Upper lobe of left lung (tissue), 6 donors: Measurements from ENCODE around the gene SCARB1. TPM values are rescaled to one million over a fixed set of nuclear protein-coding genes. Genes with fewer than 3 reads are reported as not detected.

Experiments used
- ATAC-seq, 2 donors: fragments of 200-7000 bp; cut with Tn5 transposase; one replicate each; pipeline ENCODE4 v1.9.1; 2022; ENCODE audit warnings: mild to moderate bottlenecking in 2 of 2, moderate library complexity in 2 of 2; ENCODE audit not compliant: low FRiP score in 2 of 2
- DNase-seq, 2 donors: peaks; one replicate each; pipeline ENCODE4 v3.0.0-alpha.2; 2019 to 2020
- H3K27ac ChIP-seq, 4 donors: fragments of 200-600 bp; sonication (generic); one replicate each; pipeline ENCODE4 v1.5.1; 2016 to 2019
- H3K27me3 ChIP-seq, 4 donors: fragments of 200-600 bp; sonication (generic); one replicate each; pipeline ENCODE4 v1.5.1; 2017 to 2019
- H3K36me3 ChIP-seq, 4 donors: fragments of 200-600 bp; sonication (generic); one replicate each; pipeline ENCODE4 v1.5.1; 2016 to 2019
- H3K4me1 ChIP-seq, 4 donors: fragments of 200-600 bp; sonication (generic); one replicate each; pipeline ENCODE4 v1.5.1; 2018 to 2019
- H3K4me3 ChIP-seq, 4 donors: fragments of 200-600 bp; sonication (generic); one replicate each; pipeline ENCODE4 v1.5.1; 2017 to 2019; ENCODE audit warnings: mild to moderate bottlenecking in 2 of 4, moderate library complexity in 1 of 4
- H3K9me3 ChIP-seq, 4 donors: fragments of 200-600 bp; sonication (generic); one replicate each; pipeline ENCODE4 v1.5.1; 2018 to 2019
- CTCF ChIP-seq, 6 experiments: fragments of 450-650 bp in 4 of 6; fragments of 200-600 bp in 2 of 6; sonication (generic) in 2 of 6; IDR thresholded peaks; one replicate each; pipeline ENCODE4 v1.5.1; 2016 to 2019; ENCODE audit warnings: antibody characterized with exemption in 6 of 6
- EP300 ChIP-seq, 4 donors: sonication (generic); formaldehyde crosslinking; IDR thresholded peaks; one replicate each; pipeline ENCODE4 v1.5.1; 2017; ENCODE audit warnings: antibody characterized with exemption in 4 of 4, control low read depth in 2 of 4
- POLR2A ChIP-seq, 4 donors: fragments of 450-650 bp; IDR thresholded peaks; one replicate each; pipeline ENCODE4 v1.5.1; 2016 to 2017; ENCODE audit warnings: antibody characterized with exemption in 4 of 4, mild to moderate bottlenecking in 2 of 4
- POLR2AphosphoS5 ChIP-seq, 2 donors: sonication (generic); formaldehyde crosslinking; IDR thresholded peaks; one replicate each; pipeline ENCODE4 v1.5.1; 2017; ENCODE audit warnings: antibody characterized with exemption in 2 of 2
- WGBS, 2 donors: methylation state at CpG; one replicate each; pipeline ENCODE4 v1.1.5; 2017 to 2018; 5-methylcytosine and 5-hydroxymethylcytosine counted together
- total RNA-seq, 6 donors: library from RNA; depleted of rRNA in 4 of 6; stranded (reverse); fragments of >200 nt in 4 of 6; gene quantifications; one replicate each; pipeline versions ENCODE4 v1.1.0 to v1.2.1, GENCODE V29; 2016 to 2021
- donor health status: DM: no; HTN: no; CAD: no; lungs with moderate emphysema.
- donor health status: DM: no; HTN: yes; CAD: no; lungs with severe emphysema.

SCARB1 gene
- total RNA-seq, 6 donors from 2014 or later, result 10.0 to 51.3 (median 22.5) TPM

- Histone ChIP-seq H3K4me1 (peaks cover 19 to 37% (median 20%) of the 10 kb centered on the region in 4 donors), H3K27me3 (no peaks in the 10 kb centered on the region), H3K27ac (peak overlapping the region in 1 of 4 donors; percentile 19), H3K9me3 (no peaks in the 10 kb centered on the region), H3K4me3 (no peak overlapping the region), H3K36me3 (no peaks in the 10 kb centered on the region)
- TF ChIP-seq POLR2AphosphoS5 (IDR thresholded peaks at IDR 0.05) (peak in 1 of 2 donors; percentile 41), EP300 (IDR thresholded peaks at IDR 0.05) (no peak)
- WGBS, 2 donors, result 77 to 80% methylated on average over 16 to 17 of the region's 17 CpGs
- DNase-seq, result no peak
- ATAC-seq, result no peak
Measured at GRCh38 chr12:124848621-124849380, 14.9 kb downstream of the SCARB1 start.

GRCh38 chr12:124847113-124848074 lies 16.3 kb downstream of the SCARB1 start:
- H3K36me3 ChIP-seq, result no peaks in the 10 kb centered on the region
- TF ChIP-seq CTCF (IDR thresholded peaks at IDR 0.05) (no peak), EP300 (IDR thresholded peaks at IDR 0.05) (no peak), POLR2A (IDR thresholded peaks at IDR 0.05) (no peak), POLR2AphosphoS5 (IDR thresholded peaks at IDR 0.05) (no peak)
- no peaks in the 10 kb centered on the region for H3K27me3 ChIP-seq
- WGBS, 2 donors, result 71 to 95% methylated on average over 8 to 12 of the region's 12 CpGs
- ATAC-seq, result no peak
- no peak overlapping the region for H3K4me3 ChIP-seq
- no peak for DNase-seq
- H3K27ac ChIP-seq, result peak overlapping the region in 1 of 4 donors; percentile 11
- H3K9me3 ChIP-seq, result no peaks in the 10 kb centered on the region
- H3K4me1 ChIP-seq, result peaks cover 11 to 33% (median 18%) of the 10 kb centered on the region in 4 donors

DNA sequence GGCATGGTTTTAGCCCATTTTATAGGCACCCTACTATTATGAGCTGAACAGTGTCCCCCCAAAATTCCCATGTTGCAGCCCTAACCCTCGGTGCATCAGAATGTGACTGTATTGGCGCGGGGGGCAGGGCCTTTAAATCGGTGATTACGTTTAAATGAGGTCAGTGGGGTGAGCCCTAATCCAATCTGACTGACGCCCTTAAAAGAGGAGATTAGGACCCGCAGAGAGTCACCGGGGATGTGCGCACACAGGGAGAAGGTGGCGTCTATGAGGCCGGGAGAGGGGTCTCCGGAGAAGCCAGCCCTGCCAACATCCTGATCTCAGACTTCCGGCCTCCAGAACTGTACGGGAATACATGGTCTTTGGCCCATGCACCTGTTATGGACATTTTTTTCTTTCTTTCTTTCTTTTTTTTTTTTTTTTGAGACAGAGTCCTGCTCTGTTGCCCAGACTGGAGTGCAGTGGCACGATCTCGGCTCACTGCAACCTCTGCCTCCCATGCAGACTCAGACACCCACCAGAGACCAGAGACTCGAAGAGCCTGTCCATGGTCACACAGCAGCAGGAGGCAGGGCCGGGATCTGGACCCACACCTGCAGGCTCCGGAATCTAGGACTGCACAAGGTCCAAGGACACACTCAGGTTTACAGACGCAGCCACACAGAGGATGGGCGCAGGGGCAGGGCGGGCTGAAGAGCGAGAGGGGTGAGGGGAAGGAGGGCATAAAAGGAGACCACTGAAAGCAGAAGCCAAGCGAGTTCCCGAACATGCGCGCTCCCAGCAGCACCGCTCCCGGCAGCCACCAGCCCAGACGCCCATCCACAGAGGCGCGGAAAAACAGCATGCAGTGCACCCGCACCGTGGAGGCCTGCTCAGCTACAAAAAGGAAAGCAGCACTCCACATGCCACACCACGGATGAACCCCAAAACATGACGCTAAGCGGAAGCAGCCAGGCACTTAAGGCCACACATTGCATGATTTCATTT lies 19.0 kb downstream of the SCARB1 start:
- TF ChIP-seq POLR2A (IDR thresholded peaks at IDR 0.05) (no peak), POLR2AphosphoS5 (IDR thresholded peaks at IDR 0.05) (no peak), EP300 (IDR thresholded peaks at IDR 0.05) (no peak), CTCF (IDR thresholded peaks at IDR 0.05) (no peak)
- Histone ChIP-seq H3K4me1 (peaks cover 7 to 28% (median 17%) of the 10 kb centered on the region in 4 donors), H3K9me3 (no peaks in the 10 kb centered on the region), H3K36me3 (no peaks in the 10 kb centered on the region), H3K4me3 (no peak overlapping the region), H3K27me3 (no peaks in the 10 kb centered on the region), H3K27ac (no peak overlapping the region)
- DNase-seq, result no peak
- 93% methylated on average over 37 of the region's 37 CpGs for WGBS, 2 donors
- ATAC-seq, result no peak

DNA sequence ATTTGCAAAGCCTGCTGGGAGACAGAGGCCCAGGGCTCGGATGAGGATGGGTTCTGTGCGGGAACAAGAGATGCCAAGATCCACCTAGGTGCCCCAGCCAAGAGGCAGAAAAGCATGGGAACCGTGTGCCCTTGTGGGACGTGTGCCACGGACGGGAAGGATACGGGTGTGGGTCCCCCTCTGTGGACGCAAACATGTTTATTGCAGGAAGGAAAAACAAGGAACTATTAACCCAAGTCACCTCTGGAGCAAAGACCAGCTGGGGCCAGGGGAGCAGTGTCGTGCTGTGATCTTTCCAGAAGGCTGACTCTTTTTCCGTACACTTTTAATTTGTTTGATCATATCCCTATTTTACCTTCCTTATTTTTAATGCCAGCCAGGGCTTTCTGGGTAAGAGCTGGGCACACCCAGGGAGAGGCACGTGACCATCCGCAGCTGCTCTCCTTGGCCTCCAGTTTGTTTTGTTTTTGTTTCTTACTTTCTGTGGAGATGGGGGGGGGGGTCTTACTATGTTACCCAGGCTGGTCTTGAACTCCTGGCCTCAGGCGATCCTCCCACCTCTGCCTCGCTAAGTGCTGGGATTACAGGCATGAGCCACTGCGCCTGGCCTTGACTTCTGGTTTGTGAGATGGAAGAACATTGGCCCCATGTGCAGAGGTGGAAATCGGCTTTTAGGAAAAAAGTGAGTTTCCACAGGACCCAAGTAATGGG lies 20.7 kb downstream of the SCARB1 start:
- peak in 1 of 2 donors; percentile 24 for ATAC-seq
- 60 to 65% methylated on average over 16 of the region's 16 CpGs for WGBS, 2 donors

More for the DNA sequence above, 20.7 kb downstream of the SCARB1 start:
- TF ChIP-seq EP300 (IDR thresholded peaks at IDR 0.05) (no peak), CTCF (IDR thresholded peaks at IDR 0.05) (no peak), POLR2AphosphoS5 (IDR thresholded peaks at IDR 0.05) (peak in 1 of 2 donors; percentile 31)
- Histone ChIP-seq H3K9me3 (no peaks in the 10 kb centered on the region), H3K4me1 (peaks cover 7 to 27% (median 21%) of the 10 kb centered on the region in 4 donors), H3K4me3 (no peak overlapping the region), H3K27me3 (no peaks in the 10 kb centered on the region), H3K27ac (peak overlapping the region in 3 of 4 donors; percentile 53 to 70 (median 67)), H3K36me3 (no peaks in the 10 kb centered on the region)
- DNase-seq, result no peak
